Measurements from ENCODE around the gene AOPEP.

- TF ChIP-seq MXI1 (conservative IDR thresholded peaks at IDR 0.05; ENCODE audit: poor library complexity, severe bottlenecking) (no peak), POLR2AphosphoS5 (IDR thresholded peaks at IDR 0.05) (no peak), EZH2 (IDR thresholded peaks at IDR 0.05; ENCODE audit: borderline replicate concordance, insufficient read depth, low read length, poor library complexity, severe bottlenecking) (no peak), EP300 (conservative IDR thresholded peaks at IDR 0.05; ENCODE audit: poor library complexity, severe bottlenecking) (no peak), TAF1 (IDR thresholded peaks at IDR 0.05; ENCODE audit: low read depth) (no peak)
- TF ChIP-seq, protein P1, sequence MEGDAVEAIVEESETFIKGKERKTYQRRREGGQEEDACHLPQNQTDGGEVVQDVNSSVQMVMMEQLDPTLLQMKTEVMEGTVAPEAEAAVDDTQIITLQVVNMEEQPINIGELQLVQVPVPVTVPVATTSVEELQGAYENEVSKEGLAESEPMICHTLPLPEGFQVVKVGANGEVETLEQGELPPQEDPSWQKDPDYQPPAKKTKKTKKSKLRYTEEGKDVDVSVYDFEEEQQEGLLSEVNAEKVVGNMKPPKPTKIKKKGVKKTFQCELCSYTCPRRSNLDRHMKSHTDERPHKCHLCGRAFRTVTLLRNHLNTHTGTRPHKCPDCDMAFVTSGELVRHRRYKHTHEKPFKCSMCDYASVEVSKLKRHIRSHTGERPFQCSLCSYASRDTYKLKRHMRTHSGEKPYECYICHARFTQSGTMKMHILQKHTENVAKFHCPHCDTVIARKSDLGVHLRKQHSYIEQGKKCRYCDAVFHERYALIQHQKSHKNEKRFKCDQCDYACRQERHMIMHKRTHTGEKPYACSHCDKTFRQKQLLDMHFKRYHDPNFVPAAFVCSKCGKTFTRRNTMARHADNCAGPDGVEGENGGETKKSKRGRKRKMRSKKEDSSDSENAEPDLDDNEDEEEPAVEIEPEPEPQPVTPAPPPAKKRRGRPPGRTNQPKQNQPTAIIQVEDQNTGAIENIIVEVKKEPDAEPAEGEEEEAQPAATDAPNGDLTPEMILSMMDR (IDR thresholded peaks at IDR 0.05; ENCODE audit: poor library complexity, severe bottlenecking), result no peak
Observed at GRCh38 chr9:94881023-94881422, 154.5 kb downstream of the AOPEP start.
